ENCODE data around the gene PAX2. TPM values are rescaled to one million over a fixed set of nuclear protein-coding genes. Genes with fewer than 3 reads are reported as not detected.

The PAX2 gene
- total RNA-seq, 1 experiment from 2014 or later = 0.45 TPM

DNA sequence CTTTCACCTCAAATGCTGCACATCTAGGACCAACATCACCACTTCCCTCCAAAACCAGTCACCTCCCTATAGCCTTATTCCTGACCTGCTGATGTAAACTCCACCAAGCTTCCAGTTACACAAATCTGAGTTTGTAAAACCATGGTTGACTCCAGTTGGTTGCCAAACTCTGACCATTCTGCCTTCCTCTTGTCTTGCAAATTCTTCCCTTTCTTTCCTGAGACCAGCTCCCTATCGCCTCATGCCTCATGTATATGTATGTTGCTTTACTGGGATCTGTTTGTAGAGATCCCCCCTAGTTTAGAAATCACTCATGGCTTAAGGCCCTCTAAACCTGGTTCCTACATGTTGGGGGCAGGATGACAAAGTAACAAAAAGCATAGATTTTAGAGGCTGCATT lies 31.3 kb downstream of the PAX2 start:
- no peak overlapping the region for H3K4me3 ChIP-seq (ENCODE audit: low read depth, low read length)
- peaks cover 3% of the 10 kb centered on the region for H3K27me3 ChIP-seq (replicated peaks; ENCODE audit: control insufficient read depth, insufficient read depth, low read length)
- POLR2A ChIA-PET = no interaction called here
- intact Hi-C loops (cut with micrococcal nuclease; ENCODE audit: unreplicated experiment) = no loop called here
- no TSS peak for BruUV-seq (replicated peaks)
- CTCF ChIA-PET = no interaction called here
- Mint-ChIP-seq H3K9me3 (ENCODE audit: unreplicated experiment) (no peaks in the 10 kb centered on the region), H3K27me3 (ENCODE audit: insufficient read depth, unreplicated experiment) (peaks cover 20% of the 10 kb centered on the region), H3K4me3 (ENCODE audit: unreplicated experiment) (no peak overlapping the region), H3K4me1 (ENCODE audit: low read depth, unreplicated experiment) (peaks cover 7% of the 10 kb centered on the region), H3K36me3 (ENCODE audit: insufficient read depth, unreplicated experiment) (no peaks in the 10 kb centered on the region), H3K27ac (ENCODE audit: unreplicated experiment) (no peak overlapping the region)
- DNase-seq = no peak
- no peaks in the 10 kb centered on the region for H3K4me1 ChIP-seq
- no peaks in the 10 kb centered on the region for H3K9me3 ChIP-seq
- TF ChIP-seq CTCF (IDR thresholded peaks at IDR 0.05; ENCODE audit: insufficient read depth in 1 of 2, low read depth in 1 of 2, low read length in 1 of 2, severe bottlenecking in 1 of 2, unreplicated experiment in 1 of 2) = no peak
- no peaks in the 10 kb centered on the region for H3K36me3 ChIP-seq (ENCODE audit: control insufficient read depth, insufficient read depth, low read length)

DNA sequence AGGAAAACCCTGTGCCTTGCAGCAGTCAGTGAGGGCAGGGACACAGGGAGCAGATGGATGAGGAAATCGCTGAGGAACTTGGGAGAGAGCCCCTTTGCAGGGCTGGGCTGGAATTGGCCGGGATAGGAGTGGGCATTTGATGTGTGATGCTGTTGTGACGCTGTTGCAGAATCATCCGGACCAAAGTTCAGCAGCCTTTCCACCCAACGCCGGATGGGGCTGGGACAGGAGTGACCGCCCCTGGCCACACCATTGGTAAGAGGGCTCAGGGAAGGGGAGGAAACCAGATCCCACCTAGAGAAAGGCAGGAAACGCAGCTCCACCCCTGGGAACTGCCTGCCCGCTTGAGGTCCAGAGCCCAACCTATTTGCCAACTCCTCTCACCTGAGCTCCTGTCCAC lies 33.9 kb downstream of the PAX2 start:
- Histone ChIP-seq H3K4me3 (ENCODE audit: low read depth, low read length) (no peak overlapping the region), H3K4me1 (no peaks in the 10 kb centered on the region), H3K36me3 (ENCODE audit: control insufficient read depth, insufficient read depth, low read length) (no peaks in the 10 kb centered on the region), H3K9me3 (no peaks in the 10 kb centered on the region), H3K27me3 (replicated peaks; ENCODE audit: control insufficient read depth, insufficient read depth, low read length) (peaks cover 3% of the 10 kb centered on the region)
- no peaks in the 10 kb centered on the region for H3K36me3 Mint-ChIP-seq (ENCODE audit: insufficient read depth, unreplicated experiment)
- no peak overlapping the region for H3K27ac Mint-ChIP-seq (ENCODE audit: unreplicated experiment)
- H3K9me3 Mint-ChIP-seq (ENCODE audit: unreplicated experiment) = no peaks in the 10 kb centered on the region
- peaks cover 20% of the 10 kb centered on the region for H3K27me3 Mint-ChIP-seq (ENCODE audit: insufficient read depth, unreplicated experiment)
- H3K4me1 Mint-ChIP-seq (ENCODE audit: low read depth, unreplicated experiment) = peaks cover 7% of the 10 kb centered on the region
- POLR2A ChIA-PET = no interaction called here
- no TSS peak for BruUV-seq (replicated peaks)
- peak in 1 of 2 experiments; percentile 14 for DNase-seq
- no peak for TF ChIP-seq CTCF (IDR thresholded peaks at IDR 0.05; ENCODE audit: insufficient read depth in 1 of 2, low read depth in 1 of 2, low read length in 1 of 2, severe bottlenecking in 1 of 2, unreplicated experiment in 1 of 2)
- no peak overlapping the region for H3K4me3 Mint-ChIP-seq (ENCODE audit: unreplicated experiment)
- CTCF ChIA-PET = no interaction called here
- intact Hi-C loops (cut with micrococcal nuclease; ENCODE audit: unreplicated experiment) = no loop called here

GRCh38 chr10:100780324-100780723 lies 34.9 kb downstream of the PAX2 start:
- peaks cover 1% of the 10 kb centered on the region for H3K27me3 ChIP-seq (replicated peaks; ENCODE audit: control insufficient read depth, insufficient read depth, low read length)
- no peaks in the 10 kb centered on the region for H3K4me1 ChIP-seq
- ChIA-PET POLR2A (no interaction called here), CTCF (interaction anchor here (0.6 kb wide), 2 partner anchors 22 to 501 kb away, joined by 3 read pairs; no protein-coding TSS in a partner anchor)
- intact Hi-C loops (cut with micrococcal nuclease; ENCODE audit: unreplicated experiment) = no loop called here
- Mint-ChIP-seq H3K4me3 (ENCODE audit: unreplicated experiment) (no peak overlapping the region), H3K27ac (ENCODE audit: unreplicated experiment) (no peak overlapping the region), H3K27me3 (ENCODE audit: insufficient read depth, unreplicated experiment) (peaks cover 16% of the 10 kb centered on the region), H3K9me3 (ENCODE audit: unreplicated experiment) (no peaks in the 10 kb centered on the region), H3K36me3 (ENCODE audit: insufficient read depth, unreplicated experiment) (no peaks in the 10 kb centered on the region), H3K4me1 (ENCODE audit: low read depth, unreplicated experiment) (peaks cover 7% of the 10 kb centered on the region)
- H3K9me3 ChIP-seq = no peaks in the 10 kb centered on the region
- H3K36me3 ChIP-seq (ENCODE audit: control insufficient read depth, insufficient read depth, low read length) = no peaks in the 10 kb centered on the region
- H3K4me3 ChIP-seq (ENCODE audit: low read depth, low read length) = no peak overlapping the region
- TF ChIP-seq CTCF (IDR thresholded peaks at IDR 0.05; ENCODE audit: insufficient read depth in 1 of 2, low read depth in 1 of 2, low read length in 1 of 2, severe bottlenecking in 1 of 2, unreplicated experiment in 1 of 2) = no peak
- BruUV-seq (replicated peaks) = no TSS peak
- DNase-seq = no peak

Measured in Caco-2 (cell line).